Prostate gland (tissue), 2 donors: Measurements from ENCODE around the gene ANGPTL8. TPM values are rescaled to one million over a fixed set of nuclear protein-coding genes. Genes with fewer than 3 reads are reported as not detected.

Experiments
- DNase-seq: peaks from one replicate; pipeline ENCODE4 v3.0.0-alpha.2; 2019; ENCODE audit warnings: low spot score
- H3K27ac ChIP-seq, 2 donors: fragments of 200-600 bp; sonication (generic); 2 replicates each; pipeline ENCODE4 v1.5.1; 2017 to 2019
- H3K27me3 ChIP-seq: fragments of 200-600 bp; sonication (generic); replicated peaks from 2 replicates; pipeline ENCODE4 v1.5.1; 2019; ENCODE audit not compliant: insufficient read depth
- H3K36me3 ChIP-seq, 2 donors: fragments of 200-600 bp; sonication (generic); 1 replicate in 1 of 2; 2 replicates in 1 of 2; pipeline versions ENCODE4 v1.5.1 to v1.8.1; 2017 to 2019
- H3K4me1 ChIP-seq: fragments of 200-600 bp; sonication (generic); replicated peaks from 2 replicates; pipeline ENCODE4 v1.5.1; 2019
- H3K4me3 ChIP-seq, 2 donors: fragments of 200-600 bp; sonication (generic); 2 replicates each; pipeline ENCODE4 v1.5.1; 2017 to 2019
- H3K9me3 ChIP-seq: fragments of 200-600 bp; sonication (generic); 2 replicates; pipeline ENCODE4 v1.5.1; 2017
- POLR2A ChIP-seq: fragments of 450-650 bp; IDR thresholded peaks from one replicate; pipeline ENCODE4 v1.6.1; 2016; ENCODE audit warnings: antibody characterized with exemption, mild to moderate bottlenecking
- POLR2AphosphoS5 ChIP-seq: sonication (generic); formaldehyde crosslinking; IDR thresholded peaks from one replicate; pipeline ENCODE4 v1.6.1; 2017; ENCODE audit warnings: antibody characterized with exemption
- WGBS: methylation state at CpG from one replicate; pipeline ENCODE4 v1.1.5; 2018; 5-methylcytosine and 5-hydroxymethylcytosine counted together
- intact Hi-C: fragments of 100-400 bp; cut with DNase I; formaldehyde crosslinking; loops from one replicate; pipeline ENCODE4 v1.14.2; 2022
- total RNA-seq, 2 donors: library from RNA; depleted of rRNA; stranded (reverse); fragments of >200 nt; gene quantifications; one replicate each; pipeline ENCODE4 v1.1.0, GENCODE V29; 2016
- TF ChIP-seq, protein P1 (sequence below), 4 experiments: fragments of 200-600 bp in 2 of 4; fragments of 450-650 bp in 2 of 4; sonication (generic) in 2 of 4; IDR thresholded peaks; 1 replicate in 3 of 4; 2 replicates in 1 of 4; pipeline ENCODE4 v1.5.1; 2016 to 2019; ENCODE audit warnings: antibody characterized with exemption in 4 of 4, mild to moderate bottlenecking in 2 of 4, moderate library complexity in 2 of 4

The ANGPTL8 gene
- total RNA-seq, 2 donors from 2014 or later: not detected

DNA sequence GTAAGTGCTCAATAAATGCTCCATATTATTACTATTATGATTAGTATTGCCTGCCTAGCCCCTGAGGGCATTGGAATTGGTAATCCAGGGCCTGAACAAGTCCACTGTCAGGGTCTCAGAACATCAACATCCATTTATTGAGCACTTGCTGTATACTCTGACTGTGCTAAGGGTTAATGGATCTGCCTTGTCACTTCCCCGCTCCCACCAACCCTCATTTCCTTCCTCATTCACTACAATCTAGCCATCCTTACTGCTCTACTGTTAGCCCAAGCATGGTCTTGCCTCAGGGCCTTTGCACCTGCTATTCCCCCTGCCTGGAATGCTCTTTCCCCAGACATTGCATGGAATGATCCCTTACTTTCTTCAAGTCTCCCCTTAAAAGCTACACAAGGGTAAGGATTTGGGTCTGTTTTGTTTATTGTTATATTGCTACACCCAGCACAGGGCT lies 12.7 kb upstream of the ANGPTL8 start:
- no peak for TF ChIP-seq POLR2AphosphoS5
- intact Hi-C loops: no loop called here
- 86% methylated on average over 1 of the region's 1 CpG for WGBS
- H3K4me3 ChIP-seq: no peak overlapping the region
- H3K27me3 ChIP-seq: no peaks in the 10 kb centered on the region
- no peak for DNase-seq
- no peaks in the 10 kb centered on the region for H3K9me3 ChIP-seq
- no peak overlapping the region for H3K27ac ChIP-seq
- H3K36me3 ChIP-seq: peaks cover 4 to 7% of the 10 kb centered on the region in 2 donors
- H3K4me1 ChIP-seq: no peaks in the 10 kb centered on the region

DNA sequence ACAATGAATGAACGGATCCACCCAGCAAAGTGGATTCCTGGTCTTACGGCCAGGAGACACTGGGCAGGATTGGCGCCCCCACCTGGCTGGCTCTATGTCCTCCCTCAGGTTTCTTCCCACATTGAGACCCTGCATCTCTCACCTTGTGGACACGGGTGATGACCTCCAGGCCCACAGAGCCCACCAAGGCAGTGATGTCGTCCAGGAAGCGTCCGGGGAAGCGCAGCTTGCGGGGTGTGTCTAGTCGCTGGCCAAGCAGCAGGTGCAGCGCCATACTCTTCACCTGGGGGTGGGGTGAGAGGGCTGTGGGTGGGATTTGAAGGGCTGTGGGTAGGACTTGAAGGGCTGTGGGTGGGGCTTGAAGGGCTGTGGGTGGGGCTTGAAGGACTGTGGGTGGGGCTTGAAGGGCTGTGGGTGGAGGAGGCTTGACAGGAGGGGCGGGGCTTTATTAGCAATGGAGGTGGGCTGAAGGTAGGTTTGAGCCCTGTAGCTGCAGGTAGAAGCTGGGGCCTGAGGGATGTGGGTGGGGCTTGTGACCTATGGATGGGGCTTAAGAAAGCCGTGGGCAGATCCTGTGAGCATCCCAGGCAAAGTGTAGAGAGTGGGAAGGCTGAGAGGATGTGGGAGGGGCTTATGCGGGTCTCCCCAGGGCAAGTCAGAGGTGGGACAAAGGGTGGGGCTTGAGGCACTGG lies 12.1 kb upstream of the ANGPTL8 start:
- H3K4me3 ChIP-seq: no peak overlapping the region
- no peak overlapping the region for H3K27ac ChIP-seq
- no peaks in the 10 kb centered on the region for H3K9me3 ChIP-seq
- intact Hi-C loops: no loop called here
- H3K4me1 ChIP-seq: no peaks in the 10 kb centered on the region
- 86% methylated on average over 14 of the region's 14 CpGs for WGBS
- TF ChIP-seq POLR2AphosphoS5: no peak
- no peak for TF ChIP-seq POLR2A
- TF ChIP-seq, protein P1, sequence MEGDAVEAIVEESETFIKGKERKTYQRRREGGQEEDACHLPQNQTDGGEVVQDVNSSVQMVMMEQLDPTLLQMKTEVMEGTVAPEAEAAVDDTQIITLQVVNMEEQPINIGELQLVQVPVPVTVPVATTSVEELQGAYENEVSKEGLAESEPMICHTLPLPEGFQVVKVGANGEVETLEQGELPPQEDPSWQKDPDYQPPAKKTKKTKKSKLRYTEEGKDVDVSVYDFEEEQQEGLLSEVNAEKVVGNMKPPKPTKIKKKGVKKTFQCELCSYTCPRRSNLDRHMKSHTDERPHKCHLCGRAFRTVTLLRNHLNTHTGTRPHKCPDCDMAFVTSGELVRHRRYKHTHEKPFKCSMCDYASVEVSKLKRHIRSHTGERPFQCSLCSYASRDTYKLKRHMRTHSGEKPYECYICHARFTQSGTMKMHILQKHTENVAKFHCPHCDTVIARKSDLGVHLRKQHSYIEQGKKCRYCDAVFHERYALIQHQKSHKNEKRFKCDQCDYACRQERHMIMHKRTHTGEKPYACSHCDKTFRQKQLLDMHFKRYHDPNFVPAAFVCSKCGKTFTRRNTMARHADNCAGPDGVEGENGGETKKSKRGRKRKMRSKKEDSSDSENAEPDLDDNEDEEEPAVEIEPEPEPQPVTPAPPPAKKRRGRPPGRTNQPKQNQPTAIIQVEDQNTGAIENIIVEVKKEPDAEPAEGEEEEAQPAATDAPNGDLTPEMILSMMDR (IDR thresholded peaks at IDR 0.05): no peak
- no peak for DNase-seq
- H3K27me3 ChIP-seq: no peaks in the 10 kb centered on the region
- peaks cover 0 to 1% of the 10 kb centered on the region in 2 donors for H3K36me3 ChIP-seq

DNA sequence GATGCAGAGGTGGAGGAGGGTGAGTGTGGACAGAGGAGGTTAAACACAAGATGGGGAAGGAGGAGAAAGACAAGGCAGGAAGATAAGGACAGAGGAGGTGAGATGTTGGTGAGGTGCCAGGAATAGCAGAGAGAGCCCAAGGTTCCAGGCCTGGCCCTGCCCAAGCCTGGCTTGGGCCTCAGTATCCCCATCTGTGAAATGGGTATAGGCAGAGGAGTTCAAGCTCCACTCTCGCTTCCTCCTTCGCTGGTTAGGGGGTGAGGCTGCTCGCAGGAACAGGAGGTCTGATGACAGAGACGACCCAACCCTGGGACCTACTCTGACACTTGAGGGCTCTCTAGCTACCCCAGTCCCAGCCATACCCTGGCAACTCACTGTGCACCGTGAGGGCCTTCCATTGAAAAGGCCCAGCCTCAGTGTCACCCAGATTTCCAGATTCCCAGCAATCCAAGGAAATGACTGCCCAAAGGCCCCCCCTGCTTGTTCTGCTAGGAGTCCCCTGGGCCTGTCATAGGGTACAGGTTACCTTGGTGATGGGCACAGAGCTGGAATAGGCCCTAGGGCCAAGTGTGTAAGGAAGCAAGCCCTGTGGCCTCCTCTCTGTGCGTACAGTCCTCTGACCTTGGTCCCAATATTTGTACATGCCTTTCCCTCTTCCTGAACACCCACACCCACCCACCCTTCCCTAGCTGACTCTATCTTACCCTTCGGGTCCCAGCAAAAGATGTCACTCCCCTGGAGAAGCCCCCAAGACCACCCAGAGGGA lies 8.6 kb upstream of the ANGPTL8 start:
- intact Hi-C loops: no loop called here
- H3K9me3 ChIP-seq: no peaks in the 10 kb centered on the region
- no peak for DNase-seq
- no peak overlapping the region for H3K27ac ChIP-seq
- no peaks in the 10 kb centered on the region for H3K27me3 ChIP-seq
- WGBS: 87% methylated on average over 7 of the region's 7 CpGs
- TF ChIP-seq, protein P1 (IDR thresholded peaks at IDR 0.05): no peak
- TF ChIP-seq POLR2AphosphoS5 (no peak), POLR2A (no peak)
- H3K4me1 ChIP-seq: no peaks in the 10 kb centered on the region
- peaks cover 0 to 4% of the 10 kb centered on the region in 2 donors for H3K36me3 ChIP-seq
- H3K4me3 ChIP-seq: no peak overlapping the region

DNA sequence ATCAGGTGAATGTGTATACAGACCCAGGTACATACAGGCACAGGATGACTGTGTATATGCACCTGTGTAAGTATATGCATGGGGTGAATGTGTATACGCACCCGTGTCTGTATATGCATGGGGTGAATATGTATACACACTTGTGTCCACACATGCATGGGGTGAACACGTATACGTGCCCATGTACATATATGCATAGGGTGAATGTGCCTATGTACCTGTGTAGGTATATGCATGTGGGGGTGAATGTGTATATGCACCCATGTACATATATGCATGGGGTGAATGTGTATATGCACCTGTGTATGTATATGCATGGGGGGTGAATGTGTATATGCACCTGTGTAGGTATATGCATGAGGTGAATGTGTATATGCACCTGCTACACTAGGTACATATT lies 6.9 kb upstream of the ANGPTL8 start:
- 92% methylated on average over 4 of the region's 4 CpGs for WGBS
- no peak overlapping the region for H3K27ac ChIP-seq
- peaks cover 0 to 4% of the 10 kb centered on the region in 2 donors for H3K36me3 ChIP-seq
- H3K9me3 ChIP-seq: no peaks in the 10 kb centered on the region
- TF ChIP-seq, protein P1 (IDR thresholded peaks at IDR 0.05): no peak
- TF ChIP-seq POLR2A: no peak
- TF ChIP-seq POLR2AphosphoS5: no peak
- intact Hi-C loops: no loop called here
- no peak for DNase-seq
- no peaks in the 10 kb centered on the region for H3K27me3 ChIP-seq
- H3K4me1 ChIP-seq: no peaks in the 10 kb centered on the region
- H3K4me3 ChIP-seq: no peak overlapping the region

DNA sequence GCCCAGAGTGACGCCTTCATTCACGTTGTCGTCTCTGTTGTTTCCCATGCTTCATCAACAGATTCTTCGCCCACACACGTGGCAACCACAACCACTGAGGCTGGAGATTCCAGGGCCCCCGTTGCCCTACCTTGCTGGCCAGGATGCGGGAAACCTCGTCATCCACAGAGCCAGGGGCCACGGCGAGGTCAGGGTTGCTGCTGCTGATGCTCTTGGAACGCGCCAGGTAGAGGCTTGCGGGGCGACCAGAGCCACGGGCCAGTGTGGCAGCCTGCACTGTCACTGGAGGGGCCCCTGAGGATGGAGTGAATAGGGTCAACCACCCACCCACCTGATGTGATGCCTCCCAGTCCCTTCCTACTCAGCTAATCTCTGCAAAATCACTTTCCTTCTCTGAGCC lies 6.3 kb upstream of the ANGPTL8 start:
- TF ChIP-seq POLR2A (no peak), POLR2AphosphoS5 (no peak)
- TF ChIP-seq, protein P1 (IDR thresholded peaks at IDR 0.05): no peak
- intact Hi-C loops: no loop called here
- no peak for DNase-seq
- Histone ChIP-seq H3K9me3 (no peaks in the 10 kb centered on the region), H3K4me1 (no peaks in the 10 kb centered on the region), H3K36me3 (peaks cover 0 to 4% of the 10 kb centered on the region in 2 donors), H3K27me3 (no peaks in the 10 kb centered on the region), H3K4me3 (no peak overlapping the region), H3K27ac (no peak overlapping the region)
- 93% methylated on average over 11 of the region's 15 CpGs for WGBS
